NCI-H510A treated with DMSO at 0.1 percent for 48 hours (cell line): ENCODE results near the gene AP1M2.
"Not testable (repeated sequence)": the region's sequence is repeated elsewhere in the genome, so short reads cannot be mapped to it uniquely, and the experiment has no call there.

Experiments used
- DNase-seq: peaks from one replicate; lab custom pipeline; 2025; lab: John Stamatoyannopoulos, UW

The AP1M2 gene

DNA sequence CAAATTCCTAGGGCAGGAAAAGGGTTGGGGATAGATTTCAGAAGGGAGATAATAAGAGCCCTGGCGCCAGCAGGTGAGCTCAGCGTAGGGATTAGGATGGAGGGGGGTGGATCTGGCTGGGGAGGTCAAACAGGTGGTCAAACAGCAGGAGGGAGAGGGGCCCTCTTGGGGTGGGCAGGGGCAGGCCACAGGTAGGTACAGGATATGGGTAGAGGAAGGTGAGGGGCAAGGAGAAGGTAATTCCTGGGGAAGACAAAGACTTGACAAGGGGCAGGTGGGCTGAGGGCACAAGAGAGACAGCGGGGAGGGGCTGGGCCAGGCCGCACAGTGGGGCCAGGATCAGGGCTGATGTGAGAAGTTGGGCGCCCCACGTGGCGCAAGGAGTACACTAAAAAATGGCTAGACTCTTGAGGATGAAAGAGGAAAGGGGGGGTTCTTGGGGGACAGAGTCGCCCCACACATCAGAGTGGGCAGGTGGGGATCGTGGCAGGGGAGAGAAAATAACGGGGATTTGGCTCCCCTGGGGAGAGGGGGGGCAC lies 22.0 kb downstream of the AP1M2 start:
- peak; percentile 54 for DNase-seq

GRCh38 chr19:10562609-10563008 lies 24.5 kb downstream of the AP1M2 start:
- no peak for DNase-seq

DNA sequence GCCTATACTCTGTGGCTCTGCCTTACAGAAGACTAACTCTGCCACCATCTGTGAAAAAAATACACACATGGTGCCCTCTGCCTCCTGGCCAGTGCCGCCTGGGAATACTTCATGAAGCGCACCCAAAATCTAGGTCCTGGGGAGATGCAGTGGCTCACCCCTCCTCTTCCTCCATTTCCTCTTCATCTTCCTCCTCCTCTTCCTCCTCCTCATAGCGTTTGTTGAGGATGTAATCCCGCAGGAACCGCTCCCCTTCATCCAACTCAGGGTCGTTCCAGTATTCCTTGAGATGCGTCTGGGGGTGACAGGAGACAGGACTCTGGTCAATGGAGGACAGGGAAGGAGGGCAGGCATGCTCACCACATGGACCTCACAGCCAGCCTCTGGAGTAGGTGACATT lies 27.0 kb downstream of the AP1M2 start:
- DNase-seq: no peak

GRCh38 chr19:10557603-10558197 lies 29.4 kb downstream of the AP1M2 start:
- no peak for DNase-seq

- no peak for DNase-seq
Measured at GRCh38 chr19:10555610-10555973, 31.5 kb downstream of the AP1M2 start.

DNA sequence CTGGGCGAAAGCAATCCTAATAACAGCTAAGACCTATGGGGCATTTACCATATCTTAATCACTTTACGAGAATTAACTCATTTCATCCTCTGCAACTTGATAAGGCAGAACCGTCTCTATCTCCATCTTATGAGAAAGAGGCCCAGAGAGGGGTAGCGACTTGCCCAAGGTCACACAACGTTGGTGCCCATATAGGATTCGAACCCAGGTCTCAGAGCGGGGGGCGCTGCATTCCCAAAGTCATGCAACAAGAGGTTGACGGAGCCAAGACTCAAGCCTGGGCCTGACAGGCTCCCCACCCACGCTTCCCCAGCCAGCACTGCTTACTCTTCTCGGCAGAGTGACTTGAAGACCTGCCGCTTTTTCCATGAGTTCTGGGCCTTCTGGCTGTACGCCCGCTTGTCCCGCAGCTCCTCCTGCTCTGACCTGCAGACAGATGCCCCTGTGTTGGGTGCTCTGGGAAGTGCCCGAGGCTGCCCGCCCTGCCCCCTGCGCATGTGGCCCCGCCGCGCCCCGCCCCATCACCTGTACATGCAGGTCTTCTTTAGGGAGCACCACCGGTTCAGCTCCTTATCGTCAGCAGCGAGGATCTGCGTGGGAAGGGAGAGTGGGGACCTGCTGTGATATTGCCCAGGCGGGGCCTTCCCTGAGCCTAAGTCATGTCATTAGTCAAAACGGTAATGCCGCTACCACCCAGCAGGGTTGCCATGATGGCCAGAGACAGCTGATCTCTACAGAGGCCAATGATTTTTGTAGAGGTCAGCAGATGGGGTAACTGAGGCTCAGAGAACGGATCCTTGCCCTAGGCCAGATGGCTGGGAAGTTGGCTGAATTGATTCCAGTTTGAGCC lies 32.1 kb downstream of the AP1M2 start:
- no peak for DNase-seq

DNA sequence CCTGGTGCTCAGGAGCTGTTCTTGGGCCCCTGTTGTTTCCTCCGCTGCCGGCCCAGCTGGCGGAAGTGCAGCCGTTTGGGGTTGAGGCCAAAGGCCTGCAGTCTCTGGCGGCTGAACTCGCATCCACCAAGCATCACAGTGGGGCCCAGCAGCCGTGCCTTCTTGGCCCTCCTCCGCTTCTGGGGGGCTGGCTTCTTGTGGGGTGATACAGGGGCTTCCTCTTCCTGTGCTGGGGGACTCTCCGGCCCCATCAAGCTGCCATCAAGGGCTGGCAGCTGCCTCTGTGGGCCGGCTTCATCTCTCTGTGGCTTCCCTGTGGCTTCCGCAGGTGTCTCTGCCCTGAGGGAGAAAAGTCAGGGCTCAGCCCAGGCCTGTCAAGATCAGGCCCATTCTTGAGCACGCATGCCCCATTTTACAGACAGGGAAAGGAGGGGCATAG lies 33.1 kb downstream of the AP1M2 start:
- no peak for DNase-seq

- DNase-seq: no peak
Measured at GRCh38 chr19:10553087-10553667, 33.9 kb downstream of the AP1M2 start.

DNA sequence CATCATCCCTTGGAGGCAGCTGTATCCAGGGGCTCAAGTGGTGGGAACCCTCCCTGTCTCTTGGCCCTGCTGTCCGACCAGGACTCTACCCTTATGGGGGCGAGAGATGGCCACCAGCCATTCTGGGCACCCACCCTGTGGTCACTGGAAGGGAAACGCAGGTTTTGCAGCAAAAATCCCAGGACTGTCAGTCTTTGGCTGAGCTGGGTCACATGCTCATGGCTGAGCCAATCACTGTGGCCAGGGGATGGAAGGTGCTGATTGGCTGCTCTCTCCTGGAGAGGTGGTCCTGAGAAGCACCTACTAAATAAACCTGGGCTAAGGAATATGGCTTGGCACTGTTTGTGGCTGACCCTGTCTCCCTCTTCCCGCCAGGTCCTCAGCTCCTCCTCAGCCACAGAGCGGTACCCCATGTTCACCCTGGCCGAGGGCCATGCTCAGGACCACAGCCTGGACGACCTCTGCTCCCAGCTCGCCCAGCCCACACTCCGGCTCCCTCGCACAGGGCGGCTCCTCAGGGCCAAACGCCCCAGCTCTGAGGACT lies 34.5 kb downstream of the AP1M2 start:
- DNase-seq: peak; percentile 13

DNA sequence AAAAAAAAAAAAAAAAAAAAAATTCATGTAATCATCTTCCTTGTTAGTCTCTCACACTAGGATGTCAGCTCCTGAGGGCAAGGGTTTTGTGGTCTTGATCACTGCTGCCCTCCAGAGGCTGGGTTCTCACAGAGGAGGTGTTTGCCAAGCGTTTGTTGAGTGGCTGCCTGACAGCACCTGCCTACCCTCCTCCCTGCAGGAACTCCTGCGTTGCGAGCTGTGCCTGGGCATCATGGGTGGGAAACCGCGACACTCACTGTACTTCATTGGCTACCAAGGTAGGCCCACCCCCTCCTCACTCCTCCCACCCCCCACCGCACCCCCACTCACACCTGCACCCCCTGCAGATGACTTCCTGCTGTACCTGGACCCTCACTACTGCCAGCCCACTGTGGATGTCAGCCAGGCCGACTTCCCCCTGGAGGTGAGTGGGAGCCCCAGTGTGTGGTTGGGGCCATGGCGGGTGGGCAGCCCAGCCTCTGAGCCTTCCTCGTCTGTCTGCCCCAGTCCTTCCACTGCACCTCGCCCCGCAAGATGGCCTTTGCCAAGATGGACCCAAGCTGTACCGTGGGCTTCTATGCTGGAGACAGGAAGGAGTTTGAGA lies 35.3 kb downstream of the AP1M2 start:
- DNase-seq: no peak

GRCh38 chr19:10551006-10551405 lies 36.1 kb downstream of the AP1M2 start:
- DNase-seq: not testable (repeated sequence)

DNA sequence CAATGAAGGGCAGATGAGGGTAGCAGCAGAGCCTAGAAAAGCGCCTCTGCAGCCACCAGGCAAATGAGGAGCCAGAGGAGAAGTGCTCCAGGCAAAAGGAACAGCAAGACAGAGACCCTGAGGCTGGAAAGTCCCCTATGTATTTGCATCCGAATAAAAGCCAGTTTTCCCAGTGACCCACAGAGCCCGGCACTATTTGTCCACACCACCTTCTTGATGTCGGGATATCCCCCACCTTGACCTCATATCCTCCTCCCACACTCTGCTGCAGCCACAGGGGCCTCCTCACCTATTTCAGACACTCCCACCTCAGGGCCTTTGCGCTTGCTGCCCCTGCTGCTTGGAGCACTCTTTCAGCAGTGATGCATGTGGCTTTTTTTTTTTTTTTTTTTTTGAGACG lies 36.8 kb downstream of the AP1M2 start:
- DNase-seq: no peak

- no peak for DNase-seq
Measured at GRCh38 chr19:10549733-10550132, 37.4 kb downstream of the AP1M2 start.

DNA sequence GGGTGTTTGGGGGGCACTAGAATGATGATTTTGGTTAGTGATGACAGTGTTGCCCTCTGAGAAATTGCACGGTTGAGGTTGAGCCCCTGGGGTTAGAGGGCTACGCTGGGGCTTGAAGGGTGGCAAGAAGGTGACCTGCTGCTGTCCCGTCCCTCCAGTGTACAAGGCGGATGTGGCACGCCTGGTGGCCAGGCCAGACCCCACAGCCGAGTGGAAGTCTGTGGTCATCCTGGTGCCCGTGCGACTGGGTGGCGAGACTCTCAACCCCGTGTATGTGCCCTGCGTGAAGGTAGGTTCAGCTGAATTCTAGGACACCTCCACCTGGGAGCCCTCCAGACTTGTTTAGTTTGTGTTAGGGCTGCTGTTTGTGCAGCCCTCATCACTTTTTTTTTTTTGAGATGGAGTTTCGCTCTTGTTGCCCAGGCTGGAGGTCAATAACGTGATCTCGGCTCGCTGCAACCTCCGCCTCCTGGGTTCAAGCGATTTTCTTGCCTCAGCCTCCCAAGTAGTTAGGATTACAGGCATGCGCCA lies 38.3 kb downstream of the AP1M2 start:
- DNase-seq: no peak

GRCh38 chr19:10546817-10547216 lies 40.3 kb downstream of the AP1M2 start:
- DNase-seq: no peak

- DNase-seq: no peak
Measured at GRCh38 chr19:10544753-10545251, 42.3 kb downstream of the AP1M2 start.

GRCh38 chr19:10544242-10544752 lies 42.8 kb downstream of the AP1M2 start:
- peak; percentile 10 for DNase-seq

DNA sequence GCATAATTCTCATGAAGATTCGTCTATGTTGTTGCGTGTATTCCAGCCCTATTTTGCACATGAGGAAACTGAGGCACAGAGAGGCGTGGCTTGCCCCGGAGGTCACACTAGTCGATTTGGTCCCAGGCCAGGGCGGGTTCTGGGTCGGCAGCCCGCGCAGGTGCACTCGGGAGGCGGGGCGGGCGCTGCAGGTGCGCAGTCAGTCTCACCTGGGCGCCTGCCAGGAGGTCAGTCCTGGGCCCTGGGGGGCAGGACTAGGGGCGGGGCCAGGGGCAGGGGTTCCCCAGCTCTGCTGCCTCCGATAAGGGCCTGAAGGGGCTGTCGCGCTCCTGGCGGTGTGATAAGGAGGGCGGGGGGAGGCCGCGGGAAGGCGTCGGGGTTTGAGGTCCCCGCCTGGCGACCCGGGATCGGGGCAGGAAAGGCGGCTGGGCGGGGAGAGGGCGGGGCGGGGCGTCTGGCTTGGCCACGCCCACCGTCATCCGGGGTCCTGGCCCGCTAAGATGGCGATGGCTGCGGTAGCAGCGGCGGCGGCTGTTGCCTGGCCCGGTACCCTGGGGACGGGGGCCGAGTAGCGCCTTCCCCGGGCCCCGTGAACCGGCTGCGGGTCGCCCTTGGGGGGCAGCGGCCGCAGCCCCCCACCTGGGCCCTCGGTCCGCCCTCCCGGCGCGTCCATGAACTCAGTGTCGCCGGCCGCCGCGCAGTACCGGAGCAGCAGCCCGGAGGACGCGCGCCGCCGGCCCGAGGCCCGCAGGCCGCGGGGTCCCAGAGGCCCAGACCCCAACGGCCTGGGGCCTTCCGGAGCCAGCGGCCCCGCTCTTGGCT lies 43.5 kb downstream of the AP1M2 start, which contains the start of gene ATG4D:
TSS of gene ATG4D (plus strand) at position 485 of the 822 bp plus-strand sequence. CDS start at position 672, 187 bp downstream.
- DNase-seq: peak; percentile 90

- DNase-seq: no peak
Measured at GRCh38 chr19:10543059-10543419, 44.1 kb downstream of the AP1M2 start.

GRCh38 chr19:10539016-10539415 lies 48.1 kb downstream of the AP1M2 start:
- DNase-seq: not testable (repeated sequence)
